ENCODE measurements around the gene ANKS3.

GRCh38 chr16:4668313-4668960, 65.6 kb downstream of the ANKS3 start:
- no peak for TF ChIP-seq CTCF (IDR thresholded peaks at IDR 0.05)
- no peak for TF ChIP-seq POLR2A (IDR thresholded peaks at IDR 0.05)
